K562 (cell line): Measurements from ENCODE around the gene PTPN1. TPM values are rescaled to one million over a fixed set of nuclear protein-coding genes. Genes with fewer than 3 reads are reported as not detected.

ENCODE experiments used
- ATAC-seq: fragments of 200-7000 bp; cut with Tn5 transposase; 3 replicates; pipeline ENCODE4 v1.9.1; 2020; ENCODE audit warnings: moderate library complexity
- BruUV-seq: library from RNA; stranded (reverse); fragments of 400-500 nt; replicated peaks from 2 replicates; lab custom pipeline; 2021; lab: Mats Ljungman, UMichigan
- CTCF ChIA-PET: fragments of 300-600 bp; formaldehyde crosslinking; extraction: SDS; loops from one replicate; lab custom pipeline; 2021; ENCODE audit warnings: low intra/inter-chr PET ratio; lab: Yijun Ruan, JAX
- POLR2A ChIA-PET: fragments of 300-600, 350-650 bp; sonication (Branson Sonifier 250); formaldehyde crosslinking; extraction: SDS; loops from one replicate; lab custom pipeline; 2021; ENCODE audit warnings: antibody characterized with exemption, inconsistent platforms; lab: Yijun Ruan, JAX
- DNase-seq, 4 experiments: peaks; one replicate each; pipeline versions ENCODE4 v3.0.0 to v3.0.0-alpha.2; 2011 to 2018; ENCODE audit warnings: low spot score in 3 of 4, mixed read lengths in 3 of 4; ENCODE audit errors: extremely low read depth in 1 of 4
- FAIRE-seq: peaks from 2 replicates; lab custom pipeline; 2011; peaks lifted over from hg19 to GRCh38; lab: Jason Lieb, UNC
- H2AFZ ChIP-seq: 2 replicates; pipeline ENCODE4 v1.6.0; 2011; ENCODE audit warnings: low read depth, low read length, control low read depth, inconsistent platforms
- H3K27ac ChIP-seq: fragments of 200-600 bp; 3 replicates; pipeline ENCODE4 v1.8.0; 2011; ENCODE audit warnings: low read depth, mild to moderate bottlenecking, control low read depth, inconsistent platforms, low read length, moderate library complexity, mixed read lengths; ENCODE audit errors: extremely low read depth
- H3K27me3 ChIP-seq, 2 experiments: fragments of 300-600 bp in 1 of 2; 2 replicates in 1 of 2; 3 replicates in 1 of 2; pipeline versions ENCODE4 v1.6.0 to v1.8.0; 2011; ENCODE audit warnings: inconsistent platforms in 2 of 2, low read length in 2 of 2, mild to moderate bottlenecking in 1 of 2, mixed read lengths in 1 of 2, moderate library complexity in 1 of 2; ENCODE audit not compliant: control insufficient read depth in 2 of 2, insufficient read depth in 2 of 2
- H3K36me3 ChIP-seq: fragments of 300-600 bp; 3 replicates; pipeline ENCODE4 v1.8.0; 2011; ENCODE audit warnings: mild to moderate bottlenecking, low read length, inconsistent platforms; ENCODE audit not compliant: control insufficient read depth, insufficient read depth
- H3K4me1 ChIP-seq, 2 experiments: fragments of 200-600 bp in 1 of 2; replicated peaks in 1 of 2; 2 replicates in 1 of 2; 3 replicates in 1 of 2; pipeline versions ENCODE4 v1.5.1 to v1.8.0; 2011; ENCODE audit warnings: inconsistent platforms in 2 of 2, low read length in 2 of 2, mild to moderate bottlenecking in 1 of 2, mixed read lengths in 1 of 2, moderate library complexity in 1 of 2; ENCODE audit not compliant: control insufficient read depth in 2 of 2, insufficient read depth in 2 of 2
- H3K4me2 ChIP-seq: 2 replicates; pipeline ENCODE4 v1.6.1; 2011; ENCODE audit warnings: low read length, control low read depth, inconsistent platforms, mixed read lengths; ENCODE audit not compliant: insufficient read depth
- H3K4me3 ChIP-seq: fragments of 200-600 bp; sonication (generic), shearing (Covaris generic); 2 replicates; pipeline ENCODE4 v1.5.1; 2016; ENCODE audit warnings: control low read depth, inconsistent platforms
- H3K79me2 ChIP-seq: fragments of 200-600 bp; 3 replicates; pipeline ENCODE4 v1.8.0; 2011; ENCODE audit warnings: low read length, inconsistent platforms; ENCODE audit not compliant: control insufficient read depth, insufficient read depth
- H3K9ac ChIP-seq, 2 experiments: 2 replicates each; pipeline versions ENCODE4 v1.6.0 to v1.6.1; 2011; ENCODE audit warnings: low read depth in 2 of 2, low read length in 2 of 2, control low read depth in 1 of 2, inconsistent platforms in 1 of 2, mild to moderate bottlenecking in 1 of 2, mixed read lengths in 1 of 2; ENCODE audit not compliant: insufficient read depth in 1 of 2
- H3K9me1 ChIP-seq: one replicate; pipeline ENCODE4 v1.6.0; 2011; ENCODE audit warnings: inconsistent platforms, mild to moderate bottlenecking, low read length, moderate library complexity; ENCODE audit not compliant: control insufficient read depth, insufficient read depth
- H3K9me3 ChIP-seq: replicated peaks from 2 replicates; pipeline ENCODE4 v1.5.1; 2011; ENCODE audit warnings: low read depth, low read length, inconsistent platforms; ENCODE audit not compliant: control insufficient read depth, insufficient read depth
- H4K20me1 ChIP-seq: replicated peaks from 2 replicates; pipeline ENCODE4 v1.6.1; 2011; ENCODE audit warnings: low read length, inconsistent platforms, mixed read lengths; ENCODE audit not compliant: control insufficient read depth, insufficient read depth
- DIDO1 ChIP-seq: fragments of 450-650 bp; IDR thresholded peaks from 2 replicates; pipeline ENCODE4 v1.6.1; 2016; ENCODE audit warnings: low read depth, missing biosample characterization, missing genetic modification characterization
- EP400 ChIP-seq: fragments of 450-650 bp; IDR thresholded peaks from 2 replicates; pipeline ENCODE4 v1.6.1; 2017; ENCODE audit warnings: antibody characterized with exemption, mild to moderate bottlenecking, moderate library complexity
- FIP1L1 ChIP-seq: fragments of 200-400 bp; formaldehyde crosslinking; IDR thresholded peaks from 2 replicates; pipeline ENCODE4 v1.6.1; 2018; ENCODE audit warnings: mild to moderate bottlenecking, low read depth, low read length; ENCODE audit not compliant: poor library complexity, severe bottlenecking
- LEF1 ChIP-seq: fragments of 450-650 bp; IDR thresholded peaks from 2 replicates; pipeline ENCODE4 v1.6.1; 2016; ENCODE audit warnings: mild to moderate bottlenecking
- SAP30 ChIP-seq: fragments of 200-600 bp; sonication (generic); IDR thresholded peaks from 2 replicates; pipeline ENCODE4 v1.6.1; 2012; ENCODE audit warnings: borderline replicate concordance, low read depth, mild to moderate bottlenecking, moderate library complexity, low read length, control low read depth, inconsistent platforms; ENCODE audit not compliant: insufficient read depth, poor library complexity, severe bottlenecking
- SRSF9 ChIP-seq: fragments of 200-400 bp; formaldehyde crosslinking; IDR thresholded peaks from 2 replicates; pipeline ENCODE4 v1.6.1; 2017; ENCODE audit warnings: low read depth, low read length, borderline replicate concordance
- THRB ChIP-seq: fragments of 450-650 bp; formaldehyde crosslinking; conservative IDR thresholded peaks from 2 replicates; pipeline ENCODE4 v1.4.0; 2022; ENCODE audit warnings: mild to moderate bottlenecking, missing genetic modification characterization
- ZBTB1 ChIP-seq: sonication (generic); formaldehyde crosslinking; IDR thresholded peaks from 2 replicates; pipeline ENCODE4 v1.8.1; 2023; ENCODE audit warnings: missing genetic modification reagents, low read depth, mild to moderate bottlenecking, borderline replicate concordance
- ZBTB17 ChIP-seq: fragments of 450-650 bp; formaldehyde crosslinking; IDR thresholded peaks from 2 replicates; pipeline ENCODE4 v1.4.0; 2020; ENCODE audit warnings: mild to moderate bottlenecking
- ZNF274 ChIP-seq: IDR thresholded peaks from 2 replicates; pipeline ENCODE4 v1.6.1; 2011; ENCODE audit warnings: low read depth, mild to moderate bottlenecking, low read length, moderate library complexity, borderline replicate concordance
- ZNF764 ChIP-seq: fragments of 250-450 bp; sonication (Bioruptor Pico); IDR thresholded peaks from 2 replicates; pipeline ENCODE4 v1.4.0; 2020; ENCODE audit warnings: low read depth, mild to moderate bottlenecking, moderate library complexity
- WGBS: fragments of 100-300 bp; shearing (Covaris generic); methylation state at CpG from one replicate; pipeline ENCODE4 v1.1.6; 2016; ENCODE audit warnings: low coverage, mixed read lengths; ENCODE audit not compliant: insufficient coverage; ENCODE audit errors: missing lambda C conversion rate; 5-methylcytosine and 5-hydroxymethylcytosine counted together
- in situ Hi-C: fragments of 300-500 bp; cut with MboI; formaldehyde crosslinking; loops from 4 replicates; pipeline ENCODE4 v1.15.0; 2018; ENCODE audit warnings: inconsistent platforms, mixed read lengths
- intact Hi-C: fragments of 100-400 bp; cut with micrococcal nuclease; formaldehyde crosslinking; loops from 2 replicates; pipeline ENCODE4 v1.14.2; 2022
- polyA plus RNA-seq, 8 experiments: library from polyadenylated mRNA; depleted of rRNA in 4 of 8; stranded (reverse) in 5 of 8; unstranded in 3 of 8; fragments of >200 nt; fragmentation: Nextera tagmentation in 2 of 8; fragmentation: Illumina TruSeq in 1 of 8; extraction: Ambion mirVana in 2 of 8; extraction: Trizol in 1 of 8; gene quantifications; 2 replicates each; pipeline versions ENCODE4 v1.2.1 to v1.2.3, GENCODE V29; 2011 to 2014; ENCODE audit warnings: inconsistent platforms in 1 of 8, missing spikeins in 1 of 8
- total RNA-seq, 7 experiments: library from RNA; depleted of rRNA in 6 of 7; stranded (reverse); fragments of >200 nt in 6 of 7; fragmentation: Illumina TruSeq in 2 of 7; extraction: Trizol in 2 of 7; gene quantifications; 2 replicates each; pipeline versions ENCODE4 v1.2.1 to v1.2.3, GENCODE V29; 2011 to 2021; ENCODE audit warnings: low replicate concordance in 1 of 7
- TF ChIP-seq, protein P1 (sequence below), 2 experiments: IDR thresholded peaks; 2 replicates each; pipeline ENCODE4 v1.6.1; 2012; ENCODE audit warnings: improper control_type of control experiment in 2 of 2, low read depth in 2 of 2, low read length in 2 of 2, borderline replicate concordance in 1 of 2

PTPN1 gene
- total and polyA plus RNA-seq, 9 of the 15 experiments (the other 6 are each of a cell fraction or from before 2014, with no cell fraction given), result 11.0 to 85.3 (median 54.0) TPM

DNA sequence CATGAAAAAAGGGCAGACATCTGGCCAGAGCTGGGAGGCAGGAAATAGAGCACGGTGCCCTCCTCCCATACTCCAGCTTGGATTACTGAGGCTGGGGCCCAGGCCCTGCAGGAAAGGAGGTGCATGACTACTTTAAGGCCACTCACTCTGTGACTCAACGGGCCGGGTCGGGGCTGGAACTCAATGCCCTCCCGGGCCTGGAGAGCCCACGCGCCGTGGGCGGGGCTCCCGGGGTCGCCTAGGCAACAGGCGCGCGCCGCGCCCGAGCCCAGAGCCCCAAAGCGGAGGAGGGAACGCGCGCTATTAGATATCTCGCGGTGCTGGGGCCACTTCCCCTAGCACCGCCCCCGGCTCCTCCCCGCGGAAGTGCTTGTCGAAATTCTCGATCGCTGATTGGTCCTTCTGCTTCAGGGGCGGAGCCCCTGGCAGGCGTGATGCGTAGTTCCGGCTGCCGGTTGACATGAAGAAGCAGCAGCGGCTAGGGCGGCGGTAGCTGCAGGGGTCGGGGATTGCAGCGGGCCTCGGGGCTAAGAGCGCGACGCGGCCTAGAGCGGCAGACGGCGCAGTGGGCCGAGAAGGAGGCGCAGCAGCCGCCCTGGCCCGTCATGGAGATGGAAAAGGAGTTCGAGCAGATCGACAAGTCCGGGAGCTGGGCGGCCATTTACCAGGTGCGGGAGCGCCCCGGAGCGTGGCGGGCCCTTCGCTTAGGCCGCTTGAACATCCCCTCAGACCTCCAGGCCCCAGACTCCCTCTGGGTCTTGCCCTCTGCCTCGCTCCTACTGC is at the start of gene PTPN1 (continued):
- peak; percentile 87 for TF ChIP-seq FIP1L1
- no peak for TF ChIP-seq ZNF764
- TF ChIP-seq LEF1, result peak; percentile 34; the same call in 1 of the 2 replicates
- peak; percentile 82 for TF ChIP-seq EP400
- no peak for TF ChIP-seq SRSF9
- TF ChIP-seq ZBTB17 (CRISPR knock-in tag), result peak; percentile 95
- TF ChIP-seq, all 486 proteins: peak for 142

GRCh38 chr20:50460608-50461267 is 49.4 kb upstream of the PTPN1 start:
- in situ Hi-C loops, result loop anchor here (5.0 kb wide), 4 partner anchors 113 to 483 kb away; no protein-coding TSS in a partner anchor
- peak overlapping the region; percentile 46 to 74; a peak in 3 of 4 replicates for H3K9ac ChIP-seq
- H3K4me3 ChIP-seq, result no peak overlapping the region
- DNase-seq (peak; percentile 86 to 88 (median 87)), FAIRE-seq (peak; percentile 78), ATAC-seq (peak; percentile 96)
- H3K9me1 ChIP-seq, result no peaks in the 10 kb centered on the region
- 10% methylated on average over 13 of the region's 13 CpGs for WGBS
- intact Hi-C loops, result loop anchor here (1.0 to 10.0 kb wide), 7 partner anchors 46 to 476 kb away; partner anchors contain the start of genes CEBPB and SNAI1
- CTCF ChIA-PET, result interaction anchor here (0.6 to 6.7 kb wide), 7 partner anchors 61 to 280 kb away, joined by 3 to 58 read pairs (median 5); partner anchors contain the start of gene CEBPB
- no TSS peak for BruUV-seq
- H4K20me1 ChIP-seq, result no peaks in the 10 kb centered on the region
- POLR2A ChIA-PET, result no interaction called here
- H3K36me3 ChIP-seq, result no peaks in the 10 kb centered on the region
- H3K4me1 ChIP-seq, result peaks cover 23 to 25% of the 10 kb centered on the region in 2 experiments
- no peaks in the 10 kb centered on the region; a peak in 1 of 5 replicates for H3K27me3 ChIP-seq
- H3K79me2 ChIP-seq, result no peaks in the 10 kb centered on the region
- H3K27ac ChIP-seq, result no peak overlapping the region; the same call in 2 of the 3 replicates
- H2AFZ ChIP-seq, result peak overlapping the region; percentile 79
- H3K9me3 ChIP-seq, result no peaks in the 10 kb centered on the region
- peak overlapping the region; percentile 64 for H3K4me2 ChIP-seq
- TF ChIP-seq, protein P1, sequence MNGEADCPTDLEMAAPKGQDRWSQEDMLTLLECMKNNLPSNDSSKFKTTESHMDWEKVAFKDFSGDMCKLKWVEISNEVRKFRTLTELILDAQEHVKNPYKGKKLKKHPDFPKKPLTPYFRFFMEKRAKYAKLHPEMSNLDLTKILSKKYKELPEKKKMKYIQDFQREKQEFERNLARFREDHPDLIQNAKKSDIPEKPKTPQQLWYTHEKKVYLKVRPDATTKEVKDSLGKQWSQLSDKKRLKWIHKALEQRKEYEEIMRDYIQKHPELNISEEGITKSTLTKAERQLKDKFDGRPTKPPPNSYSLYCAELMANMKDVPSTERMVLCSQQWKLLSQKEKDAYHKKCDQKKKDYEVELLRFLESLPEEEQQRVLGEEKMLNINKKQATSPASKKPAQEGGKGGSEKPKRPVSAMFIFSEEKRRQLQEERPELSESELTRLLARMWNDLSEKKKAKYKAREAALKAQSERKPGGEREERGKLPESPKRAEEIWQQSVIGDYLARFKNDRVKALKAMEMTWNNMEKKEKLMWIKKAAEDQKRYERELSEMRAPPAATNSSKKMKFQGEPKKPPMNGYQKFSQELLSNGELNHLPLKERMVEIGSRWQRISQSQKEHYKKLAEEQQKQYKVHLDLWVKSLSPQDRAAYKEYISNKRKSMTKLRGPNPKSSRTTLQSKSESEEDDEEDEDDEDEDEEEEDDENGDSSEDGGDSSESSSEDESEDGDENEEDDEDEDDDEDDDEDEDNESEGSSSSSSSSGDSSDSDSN (IDR thresholded peaks at IDR 0.05; ENCODE audit: borderline replicate concordance in 1 of 2, low read depth in 2 of 2, low read length in 2 of 2), result 0 out of 4 replicates have a peak, but pooled peaks of 1 of the 2 experiments have one; percentile 36
- TF ChIP-seq SAP30 (no peak), DIDO1 (tag) (0 out of 2 replicates have a peak, but pooled peaks have one; percentile 11), ZBTB1 (0 out of 2 replicates have a peak, but pooled peaks have one; percentile 35), THRB (no peak), ZNF274 (no peak)
